GM12874 (cell line): ENCODE data around the gene CDH24.

Source experiments
- CTCF ChIP-seq: IDR thresholded peaks from 2 replicates; pipeline ENCODE4 v1.5.1; 2011; ENCODE audit warnings: low read depth, mild to moderate bottlenecking, control low read depth, low read length, moderate library complexity; ENCODE audit not compliant: insufficient read depth

The CDH24 gene

GRCh38 chr14:23066855-23067744 is 9.8 kb upstream of the CDH24 start:
- TF ChIP-seq CTCF: no peak

GRCh38 chr14:23066368-23066767 is 9.0 kb upstream of the CDH24 start:
- TF ChIP-seq CTCF: no peak

- no peak for TF ChIP-seq CTCF
Measured at GRCh38 chr14:23063601-23064000, 6.3 kb upstream of the CDH24 start.

- no peak for TF ChIP-seq CTCF
Measured at GRCh38 chr14:23062002-23062401, 4.7 kb upstream of the CDH24 start.

GRCh38 chr14:23060536-23061260 is 3.4 kb upstream of the CDH24 start:
- TF ChIP-seq CTCF: no peak

GRCh38 chr14:23058654-23059504 is 1.6 kb upstream of the CDH24 start:
- no peak for TF ChIP-seq CTCF
